ENCODE results near the gene CCND3.

GRCh38 chr6:41958022-41958856 is 16.6 kb upstream of the CCND3 start:
- no peak for TF ChIP-seq POLR2A (IDR thresholded peaks at IDR 0.05)
- TF ChIP-seq CTCF (IDR thresholded peaks at IDR 0.05) = no peak
